GM19438 (cell line): ENCODE data around the gene NTSR2.

Experiments used
- ATAC-seq: cut with Tn5 transposase; IDR thresholded peaks from one replicate; pipeline ENCODE4 v1.9.1; 2021; ENCODE audit warnings: low read depth; ENCODE audit not compliant: unreplicated experiment

The NTSR2 gene

DNA sequence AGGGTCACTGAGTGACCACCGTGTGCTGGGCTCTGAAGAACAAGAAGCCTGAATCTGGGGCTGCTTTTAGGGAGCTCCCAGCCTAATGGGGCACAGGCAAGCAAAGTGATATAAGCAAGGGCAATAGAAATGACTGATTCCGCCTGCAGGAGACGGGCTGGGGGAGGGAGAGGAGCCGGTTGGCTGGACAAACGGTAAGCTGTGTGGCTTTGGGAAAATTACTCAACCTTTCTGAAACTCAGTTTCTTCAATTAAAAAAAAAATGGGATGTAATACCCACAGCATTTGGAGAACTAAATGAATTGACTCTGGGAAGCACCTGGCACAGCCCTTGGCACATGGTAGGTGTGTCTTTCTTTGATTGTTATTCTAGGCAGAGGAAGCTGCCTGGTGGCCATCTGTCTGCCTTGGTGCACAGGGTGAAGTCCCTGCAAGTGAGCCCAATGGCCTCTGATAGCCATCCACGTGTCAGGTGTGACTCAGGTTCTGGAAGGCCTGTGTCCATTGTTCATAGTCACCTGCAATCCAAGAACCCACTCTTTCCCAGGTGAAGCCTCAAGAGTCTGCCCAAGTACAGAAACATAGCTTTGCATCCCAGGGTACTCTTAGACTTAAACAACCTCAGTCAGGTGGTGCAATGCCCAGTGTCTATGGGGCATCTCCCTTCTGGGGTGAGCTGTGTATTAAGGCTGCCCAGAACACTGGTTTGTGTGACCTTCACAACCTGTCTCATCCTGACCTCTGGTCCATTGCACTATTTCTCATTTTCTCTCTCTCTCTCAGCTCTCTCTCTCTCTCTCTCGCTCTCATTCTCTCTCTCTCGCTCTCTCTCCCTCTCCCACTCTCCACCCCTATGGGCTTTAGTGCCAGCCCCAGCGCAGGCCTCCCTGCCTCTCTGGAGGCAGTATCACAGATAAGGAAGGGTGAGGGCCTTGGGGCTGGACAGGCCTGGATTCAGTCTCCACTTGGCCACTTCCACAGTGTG lies 30.0 kb upstream of the NTSR2 start:
- no peak for ATAC-seq

DNA sequence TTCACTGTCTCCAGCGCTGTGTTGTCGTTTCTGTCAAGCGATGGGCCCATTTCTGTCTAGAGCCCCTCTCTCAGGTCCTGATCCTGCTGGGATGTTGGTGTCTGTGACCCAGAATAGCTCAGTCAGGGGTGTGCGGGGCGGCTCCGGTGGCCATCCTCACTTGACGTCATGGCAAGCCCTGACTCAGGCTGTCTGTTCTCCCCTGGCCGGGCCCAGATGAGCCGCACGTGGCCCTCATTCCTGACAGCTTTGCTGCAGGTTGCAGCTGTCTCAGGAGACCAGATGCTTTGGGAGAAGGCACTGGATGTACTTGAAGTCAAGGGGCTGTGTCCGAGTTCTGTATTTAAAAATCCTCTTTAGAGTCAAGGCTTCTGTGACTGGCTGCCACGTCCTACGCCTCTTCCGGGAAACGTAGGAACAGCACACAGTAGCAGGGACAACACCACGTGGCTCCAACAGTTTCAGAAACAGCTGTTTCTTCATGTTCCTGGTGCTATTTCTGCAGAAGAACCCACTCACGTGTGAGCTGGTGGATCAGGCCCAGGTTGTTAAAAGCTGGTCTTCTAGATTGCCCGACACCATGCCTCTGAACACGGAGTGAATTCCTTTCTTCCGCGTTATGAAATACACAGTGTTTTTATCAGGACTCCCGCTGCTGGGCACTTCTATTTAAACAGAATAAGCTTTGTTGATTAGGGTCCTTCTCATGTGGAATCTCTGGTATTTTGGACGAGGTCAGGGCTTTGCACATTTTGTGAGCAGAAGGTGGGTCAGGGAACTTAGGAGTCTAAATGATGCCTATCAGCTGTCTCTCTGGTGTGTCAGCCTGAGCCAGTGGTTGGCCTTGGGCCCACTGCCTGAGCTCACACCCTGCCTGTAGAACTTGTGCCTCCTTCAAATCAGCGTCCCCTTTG lies 28.3 kb upstream of the NTSR2 start:
- no peak for ATAC-seq

DNA sequence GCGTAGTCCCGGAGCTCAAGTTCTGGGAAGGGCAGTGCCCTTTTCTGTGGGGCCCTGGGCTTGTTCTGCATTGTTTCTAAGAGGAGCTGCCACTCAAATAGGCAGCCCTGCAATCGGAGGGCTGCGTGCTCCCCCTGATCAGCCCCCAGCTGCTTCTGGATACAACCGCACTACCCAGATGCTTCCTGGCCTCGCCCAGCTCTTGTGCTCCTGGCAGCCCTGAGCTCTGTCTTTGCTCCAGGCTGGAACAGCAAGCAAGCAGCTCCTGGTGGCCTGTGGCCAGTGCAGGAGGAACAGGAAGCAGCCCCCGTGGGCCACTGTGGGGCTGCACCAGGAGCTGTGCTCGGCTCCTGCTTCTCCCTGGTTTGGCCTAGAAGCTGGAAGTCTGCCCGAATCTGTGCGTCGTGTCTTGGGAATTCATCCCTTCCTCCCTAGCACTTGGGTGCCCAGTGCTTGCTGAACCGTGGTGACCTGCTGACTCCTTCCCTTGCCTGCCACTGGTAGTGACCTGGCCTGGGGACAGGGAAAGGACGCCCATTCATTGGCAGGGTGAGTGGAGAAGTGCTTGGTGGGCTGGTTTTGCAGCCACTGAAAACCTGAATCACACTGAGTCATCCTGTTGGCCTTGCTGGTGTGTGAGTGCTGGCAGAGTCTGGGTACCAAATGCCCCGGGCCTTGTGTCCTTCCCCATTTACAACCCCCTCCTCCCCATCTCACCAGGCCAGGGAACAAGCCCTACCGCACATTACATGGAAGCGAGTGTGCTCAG lies 27.3 kb upstream of the NTSR2 start:
- ATAC-seq, result no peak

DNA sequence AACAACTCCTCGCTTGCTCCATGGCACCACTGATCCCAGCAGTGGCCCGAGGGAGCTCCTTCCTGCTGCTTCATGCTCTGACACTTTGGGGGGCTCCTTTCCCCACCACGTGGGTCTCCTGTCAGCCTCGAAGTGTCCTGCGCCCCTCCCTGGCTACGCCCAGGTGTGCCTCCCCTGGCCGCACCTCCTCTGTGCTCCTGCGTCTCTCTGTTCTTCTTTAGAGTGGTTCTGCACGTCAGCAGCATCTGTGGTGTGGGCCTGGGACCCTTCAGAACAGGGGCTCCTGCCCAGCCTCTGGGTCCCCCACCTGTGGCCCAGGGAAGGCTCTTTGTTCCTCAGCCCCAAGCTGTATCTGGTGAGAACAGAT lies 26.7 kb upstream of the NTSR2 start:
- no peak for ATAC-seq

DNA sequence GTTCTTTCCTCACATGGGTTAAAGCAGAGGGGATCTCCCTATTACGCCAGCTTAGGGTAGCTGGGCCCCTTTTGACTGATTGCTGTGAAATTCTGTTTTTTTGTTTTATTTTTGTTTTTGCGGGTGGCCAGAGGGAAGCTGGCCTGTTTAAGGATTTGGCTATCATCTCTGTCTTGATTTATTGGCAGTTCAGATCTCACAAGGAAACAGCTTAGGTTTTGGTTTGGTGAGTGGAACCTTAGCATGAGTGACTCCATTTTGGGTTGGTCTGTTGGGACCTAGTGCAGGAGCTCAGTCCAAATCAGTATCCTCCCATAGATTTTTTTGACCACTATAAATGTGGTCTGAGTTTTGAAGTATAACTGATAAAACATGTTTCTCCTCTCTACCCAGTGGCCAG lies 25.6 kb upstream of the NTSR2 start:
- no peak for ATAC-seq

DNA sequence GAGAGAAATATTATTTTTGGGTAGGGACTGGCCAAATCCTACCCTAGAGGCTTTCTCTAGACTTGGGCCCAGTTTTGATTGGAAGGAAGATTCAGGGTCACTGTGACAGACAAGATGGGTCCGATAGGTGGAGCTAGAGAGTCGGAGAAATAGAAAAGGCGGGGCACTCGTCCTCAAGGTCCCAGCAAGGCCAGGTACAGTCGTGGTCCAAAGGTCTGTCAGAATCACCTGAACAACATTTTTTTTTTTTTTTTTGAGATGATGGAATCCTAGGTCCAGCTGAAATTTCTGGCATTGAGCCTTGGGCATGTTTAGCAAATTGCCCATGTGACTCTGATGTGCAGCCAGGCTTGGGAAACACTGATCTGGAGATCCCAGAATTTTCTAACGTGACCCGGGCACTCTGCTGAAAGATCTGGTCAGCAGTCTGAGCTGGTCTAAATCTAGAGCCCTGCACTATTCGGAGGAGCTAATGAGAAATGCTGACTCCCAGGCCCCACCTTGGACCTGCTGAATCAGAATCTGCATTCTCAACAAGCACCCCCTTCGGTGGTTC lies 23.0 kb upstream of the NTSR2 start:
- ATAC-seq, result peak; percentile 59

DNA sequence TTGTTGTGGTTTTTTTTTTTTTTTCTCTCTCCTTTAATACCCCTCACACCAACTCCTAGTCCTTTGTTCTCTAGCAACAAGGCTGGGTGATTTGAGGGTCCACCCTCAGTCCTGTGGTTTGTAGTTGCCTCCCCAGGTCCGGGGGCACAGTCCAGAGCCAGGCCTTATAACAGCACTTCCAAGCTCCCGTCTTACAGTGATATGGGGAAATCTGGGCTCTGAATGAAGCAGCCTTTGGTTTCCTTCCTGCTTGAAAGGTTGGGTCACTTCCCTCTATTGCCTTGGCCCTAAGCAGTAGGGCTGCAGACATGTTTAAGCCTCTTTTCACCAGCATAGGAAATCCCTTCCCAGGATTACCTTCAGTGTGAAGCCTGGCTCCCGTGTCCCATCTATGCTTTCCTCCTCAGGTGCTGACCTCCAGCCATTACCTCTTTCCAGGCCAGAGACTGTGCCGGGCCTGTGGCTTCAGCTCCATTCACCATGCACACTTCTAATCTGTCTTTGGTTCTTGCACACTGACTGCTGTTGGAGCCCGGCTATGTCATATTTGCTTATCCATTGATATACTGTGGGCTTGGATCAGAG lies 21.2 kb upstream of the NTSR2 start:
- no peak for ATAC-seq

DNA sequence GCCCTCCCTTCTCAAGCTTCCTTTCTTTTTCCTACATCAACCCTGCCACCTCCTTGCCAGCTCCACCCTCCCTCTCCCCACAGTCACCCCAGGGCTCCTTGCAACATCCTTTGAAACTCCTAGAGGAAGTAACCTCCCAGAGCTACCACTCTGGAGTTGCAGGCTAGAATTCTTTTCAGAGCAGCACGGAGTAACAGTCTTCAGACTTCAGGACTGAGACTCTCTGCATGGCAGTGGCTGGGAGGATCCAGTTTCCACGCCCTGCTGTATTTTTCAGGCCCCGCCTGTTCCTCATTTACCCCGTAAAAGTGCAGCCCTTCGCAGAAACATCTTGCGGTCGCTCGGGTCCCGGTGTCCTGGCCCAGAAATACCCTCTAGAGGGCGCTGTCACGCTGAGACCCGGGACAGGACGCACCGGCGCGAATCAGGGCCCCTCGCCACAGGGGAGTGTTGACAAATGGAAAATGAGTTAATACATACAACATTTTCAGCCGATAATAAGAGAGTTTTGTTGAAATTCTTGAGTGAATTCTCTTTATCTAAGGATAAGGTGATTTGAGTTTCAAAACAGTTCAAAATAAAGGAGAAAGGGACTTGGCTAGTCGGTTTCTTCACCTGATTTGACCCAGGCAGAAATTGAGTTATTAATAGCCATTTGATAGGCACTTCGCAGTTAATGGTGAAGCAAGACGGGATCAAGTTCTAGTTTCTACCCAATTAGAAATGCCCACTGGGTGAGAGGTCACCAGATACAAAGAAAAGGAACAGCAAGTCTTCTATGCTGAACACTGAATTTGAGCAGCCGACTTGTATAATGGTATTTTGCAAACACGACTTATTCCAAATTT lies 18.5 kb upstream of the NTSR2 start:
- peak; percentile 85 for ATAC-seq

DNA sequence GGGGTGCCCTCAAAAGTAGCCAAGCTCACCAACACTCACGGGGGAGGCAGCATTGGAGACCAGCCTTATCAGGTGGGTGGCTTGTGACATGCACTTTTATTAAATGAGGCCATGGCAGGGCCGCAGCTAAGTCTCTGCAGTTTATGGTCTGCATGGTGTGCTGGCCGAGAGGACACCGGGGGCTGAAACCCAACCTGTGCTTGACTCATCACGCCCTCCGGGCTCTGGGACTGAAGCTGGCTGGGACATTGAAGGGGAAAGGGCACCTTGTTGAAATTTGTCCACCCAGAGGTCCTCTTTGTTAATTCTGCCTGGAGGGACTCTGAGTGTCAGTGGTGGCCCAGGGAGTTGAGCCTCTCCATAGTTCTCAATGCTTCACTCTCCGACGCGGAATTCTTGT lies 17.7 kb upstream of the NTSR2 start:
- no peak for ATAC-seq

DNA sequence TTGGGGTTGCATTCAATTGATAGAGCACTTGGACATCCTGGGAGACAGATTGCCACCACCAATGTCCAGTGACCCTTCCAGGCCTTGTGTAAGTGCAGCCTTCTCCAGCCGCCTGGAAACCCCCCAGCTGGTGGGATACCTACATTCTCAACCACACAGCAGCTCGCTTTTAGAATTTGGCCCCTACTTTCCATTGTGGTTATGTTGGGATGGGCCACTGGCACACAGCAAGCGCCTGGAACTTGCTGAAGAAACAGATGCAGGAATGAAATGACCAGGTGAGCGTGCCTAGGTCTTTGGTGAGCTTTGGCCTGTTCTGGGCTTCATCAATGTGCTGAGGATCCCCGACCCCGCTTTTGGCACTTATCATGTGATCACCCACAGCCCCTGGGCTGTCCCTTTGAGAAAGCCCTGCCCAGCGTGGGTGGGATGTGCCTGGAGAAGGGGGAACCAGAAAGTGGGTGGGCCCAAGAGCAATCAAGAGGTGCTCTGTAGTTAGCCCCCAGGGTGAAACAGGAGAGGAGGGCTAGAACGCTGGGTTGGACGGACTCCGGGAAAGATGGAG lies 16.0 kb upstream of the NTSR2 start:
- ATAC-seq, result no peak

DNA sequence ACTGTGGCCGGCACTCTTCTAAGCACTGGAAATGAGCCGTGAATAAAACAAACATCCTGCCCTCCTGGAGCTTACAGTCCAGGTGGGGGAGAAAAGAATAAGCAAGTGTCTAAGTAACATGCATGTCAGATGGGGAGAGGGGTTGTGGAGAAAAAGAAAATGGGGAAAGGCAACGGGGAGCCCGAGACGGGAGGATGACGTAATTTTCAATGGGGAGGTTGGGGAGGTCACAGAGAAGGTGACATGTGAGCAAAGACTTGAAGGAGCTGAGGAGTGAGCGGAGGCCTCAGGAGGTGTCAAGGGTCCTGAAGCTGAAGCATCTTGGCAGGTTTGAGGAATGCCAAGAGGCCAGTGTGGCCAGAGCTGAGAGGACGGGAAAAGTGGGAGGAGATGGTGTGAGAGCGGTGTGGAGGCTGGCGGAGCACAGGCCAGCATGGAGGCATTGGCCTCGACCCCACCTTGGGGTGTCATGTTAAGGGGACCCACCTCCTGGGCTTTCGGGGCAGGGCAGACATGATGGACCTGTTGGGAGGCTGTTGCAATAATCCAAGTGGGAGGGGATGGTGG lies 15.0 kb upstream of the NTSR2 start:
- no peak for ATAC-seq

DNA sequence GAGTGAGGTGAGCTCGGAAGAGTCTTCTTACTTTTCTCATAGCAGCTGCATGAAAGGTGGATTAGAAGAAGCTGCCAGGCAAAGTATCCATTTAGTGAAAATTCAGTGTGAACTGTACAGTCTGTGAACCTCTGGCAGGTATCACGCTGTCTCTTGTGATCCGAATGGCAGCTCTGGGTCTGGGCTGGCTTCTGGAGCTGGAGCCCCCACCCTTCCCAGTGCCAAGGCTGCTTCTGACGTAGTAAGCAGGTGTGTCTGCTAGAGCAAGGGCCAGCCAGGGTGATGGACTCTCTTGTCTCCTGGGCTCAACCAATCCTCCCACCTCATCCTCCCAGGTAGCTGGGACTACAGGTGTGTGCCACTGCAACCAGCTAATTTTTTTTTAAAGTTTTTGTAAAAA lies 14.0 kb upstream of the NTSR2 start:
- no peak for ATAC-seq

DNA sequence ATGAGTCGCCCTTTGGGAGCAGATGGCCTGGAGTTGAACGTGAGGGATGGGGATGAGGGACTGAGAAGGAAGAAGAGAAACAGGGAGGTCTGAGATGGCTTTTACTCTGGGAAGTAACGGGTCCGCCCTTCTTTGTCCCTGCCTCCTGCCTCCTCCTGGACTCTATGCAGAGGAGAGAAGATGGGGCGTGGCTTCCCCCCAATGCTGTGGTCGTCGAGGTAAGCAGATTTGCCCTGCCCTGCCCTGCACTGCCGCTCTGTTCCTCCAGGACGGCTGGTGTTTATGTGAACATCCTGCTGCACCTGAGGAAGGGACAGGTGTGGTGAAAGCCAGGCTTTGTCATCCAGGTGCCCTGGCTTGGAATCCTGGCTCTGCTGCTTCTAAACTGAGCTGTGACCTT lies 13.5 kb upstream of the NTSR2 start:
- ATAC-seq, result no peak

DNA sequence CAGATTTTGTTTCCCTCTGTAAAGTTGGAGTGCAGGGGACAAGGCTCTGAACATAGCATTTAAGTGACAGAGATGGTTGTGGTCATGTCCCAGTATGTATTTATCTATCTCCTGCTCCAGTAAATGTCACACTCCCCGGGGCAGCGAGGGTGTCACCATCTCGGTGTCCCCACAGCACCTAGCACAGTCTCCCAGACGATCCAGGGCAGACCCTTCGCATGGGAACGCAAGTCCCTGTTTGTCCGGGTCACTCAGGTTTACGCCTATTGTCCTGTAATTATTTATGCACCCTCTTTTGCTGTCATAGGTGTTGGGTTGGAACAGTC lies 12.6 kb upstream of the NTSR2 start:
- ATAC-seq, result no peak

DNA sequence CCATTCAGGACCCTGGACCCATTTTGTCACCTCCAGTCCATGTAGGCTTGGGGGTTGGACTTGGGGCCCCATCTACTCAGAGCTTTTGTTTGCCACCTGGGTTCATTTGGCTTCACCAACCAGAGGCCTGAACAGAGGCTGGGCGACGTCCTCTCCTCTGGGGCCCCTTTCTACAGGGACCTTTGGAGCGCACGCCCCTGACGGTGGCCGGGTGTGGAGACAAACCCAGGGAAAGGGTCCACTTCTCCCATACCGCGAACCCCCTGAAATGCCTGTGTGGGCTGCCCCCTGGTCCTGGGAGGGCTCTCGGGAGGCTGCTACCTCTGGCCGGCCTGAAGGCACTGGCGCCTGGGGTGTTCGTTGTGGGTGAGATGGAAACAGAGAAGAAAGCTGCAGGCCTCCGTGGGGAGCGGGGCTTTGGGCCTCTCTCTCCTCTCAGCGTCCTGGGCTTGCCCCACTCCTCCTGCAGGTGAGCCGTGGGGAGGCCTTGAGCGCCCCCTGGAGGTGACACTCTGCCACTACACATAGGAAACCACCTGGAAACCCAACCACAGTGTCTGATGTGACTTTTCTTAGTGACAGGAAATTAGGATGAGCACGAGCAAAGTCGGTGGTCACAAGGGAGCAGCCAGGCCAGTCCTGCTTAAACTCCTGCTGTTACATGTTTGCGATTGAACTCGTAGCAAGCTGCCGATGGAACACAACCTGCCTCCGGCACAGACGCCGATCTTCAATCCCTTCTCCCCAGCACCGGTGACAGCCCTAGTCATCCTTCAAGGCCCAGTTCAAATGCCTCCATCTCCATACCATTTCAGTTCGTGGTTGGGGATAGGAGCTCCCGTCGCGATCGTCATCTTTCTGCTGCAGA lies 12.0 kb upstream of the NTSR2 start:
- ATAC-seq, result no peak

DNA sequence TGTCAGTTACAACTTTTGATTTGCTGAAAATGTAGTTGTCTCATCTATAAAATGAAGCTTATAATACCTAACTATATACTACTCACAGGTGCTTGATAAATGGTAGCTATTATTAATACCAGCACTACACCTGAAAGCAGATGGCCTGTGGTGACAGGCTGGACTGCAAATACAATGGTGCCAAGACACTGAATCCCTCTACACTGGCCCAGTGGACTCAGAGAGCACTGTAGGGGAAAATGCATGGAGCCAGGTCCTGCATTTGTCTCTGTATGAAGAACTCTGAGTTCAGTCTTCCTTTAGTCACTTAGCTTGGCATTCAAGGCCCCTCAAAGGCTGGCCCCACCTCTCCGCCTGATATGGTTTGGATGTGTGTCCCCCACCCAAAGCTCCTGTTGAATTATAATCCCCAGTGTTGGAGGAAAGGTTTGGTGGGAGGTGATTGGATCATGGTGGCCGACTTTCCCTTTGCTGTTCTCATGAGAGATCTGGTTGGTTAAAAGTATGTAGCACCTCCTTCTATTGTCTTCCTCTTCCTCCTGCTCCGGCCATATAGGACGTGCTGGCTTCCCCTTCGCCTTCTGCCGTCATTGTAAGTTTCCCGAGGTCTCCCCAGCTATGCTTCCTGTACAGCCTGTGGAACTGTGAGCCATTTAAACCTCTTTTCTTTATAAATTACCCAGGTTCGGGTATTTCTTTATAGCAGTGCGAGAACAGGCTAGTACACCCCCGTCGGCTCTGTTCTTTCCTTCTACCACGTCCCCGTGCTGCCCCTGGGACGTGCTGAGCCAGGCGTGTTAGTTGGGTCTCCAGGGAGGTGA lies 11.1 kb upstream of the NTSR2 start:
- no peak for ATAC-seq
